ENCODE measurements around the gene DEGS2. TPM values are rescaled to one million over a fixed set of nuclear protein-coding genes. Genes with fewer than 3 reads are reported as not detected.
"Not testable (repeated sequence)": the region's sequence is repeated elsewhere in the genome, so short reads cannot be mapped to it uniquely, and the experiment has no call there.

The DEGS2 gene
- total RNA-seq, 2 donors from 2014 or later: 0.33 TPM; not detected in 1

- Mint-ChIP-seq H3K27ac (peak overlapping the region; percentile 86), H3K4me1 (ENCODE audit: low read depth in 2 of 2) (peaks cover 6 to 8% of the 10 kb centered on the region in 2 donors), H3K36me3 (no peaks in the 10 kb centered on the region), H3K4me3 (peak overlapping the region; percentile 76), H3K9me3 (no peaks in the 10 kb centered on the region), H3K27me3 (no peaks in the 10 kb centered on the region)
- ATAC-seq (no peak), DNase-seq (ENCODE audit: low spot score) (no peak)
Measured at GRCh38 chr14:100192250-100192671, 32.8 kb upstream of the DEGS2 start.

DNA sequence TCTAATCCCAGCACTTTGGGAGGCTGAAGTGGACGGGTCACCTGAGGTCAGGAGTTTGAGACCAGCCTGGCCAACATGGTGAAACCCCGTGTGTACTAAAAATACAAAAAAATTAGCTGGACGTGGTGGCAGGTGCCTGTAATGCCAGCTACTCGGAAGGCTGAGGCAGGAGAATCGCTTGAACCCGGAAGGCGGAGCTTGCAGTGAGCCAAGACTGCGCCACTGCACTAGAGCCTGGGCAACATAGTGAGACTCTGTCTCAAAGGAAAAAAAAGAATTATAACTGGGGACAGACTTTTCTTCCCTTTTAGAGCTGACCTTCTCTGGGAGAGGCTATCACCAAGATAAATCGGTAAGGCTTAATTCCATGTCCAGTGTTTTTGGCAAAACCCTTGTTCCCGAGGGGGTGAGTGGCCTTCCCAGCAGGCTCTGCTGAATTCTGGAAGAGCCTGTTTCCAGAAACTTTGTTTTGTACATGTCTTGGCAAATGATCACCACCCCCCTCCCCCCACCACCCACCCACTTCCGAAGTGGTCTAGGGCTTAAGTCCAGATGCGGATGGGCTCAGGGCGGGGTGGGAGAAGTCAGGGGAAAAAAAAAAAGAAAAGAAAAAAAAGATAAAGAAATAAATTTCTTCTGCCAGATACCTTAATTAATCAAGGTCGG, 32.3 kb upstream of the DEGS2 start:
- no peak overlapping the region for H3K4me3 Mint-ChIP-seq
- no peak for ATAC-seq

DNA sequence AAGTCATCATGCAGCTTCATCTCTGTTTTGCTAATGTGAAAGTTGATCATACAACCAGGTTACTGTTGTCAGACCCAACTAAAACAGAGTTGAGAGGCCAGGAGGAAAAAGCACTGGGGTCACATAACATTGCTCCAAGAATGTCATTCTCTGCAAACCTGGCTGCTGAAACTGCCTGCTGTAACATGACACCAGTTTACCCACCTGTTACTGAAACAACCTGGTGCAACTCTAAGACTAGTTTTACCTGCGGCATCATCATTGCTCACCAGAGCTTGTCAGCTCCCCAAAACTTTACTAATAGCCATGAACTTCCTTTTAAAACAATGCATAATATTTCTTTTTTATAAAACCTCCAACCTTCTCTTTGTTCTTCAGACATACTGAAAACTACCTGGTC, 30.7 kb upstream of the DEGS2 start:
- Mint-ChIP-seq H3K9me3 (no peaks in the 10 kb centered on the region), H3K27ac (no peak overlapping the region), H3K4me3 (no peak overlapping the region), H3K36me3 (no peaks in the 10 kb centered on the region), H3K27me3 (no peaks in the 10 kb centered on the region), H3K4me1 (ENCODE audit: low read depth in 2 of 2) (peaks cover 6 to 8% of the 10 kb centered on the region in 2 donors)
- DNase-seq (ENCODE audit: low spot score) (no peak), ATAC-seq (no peak)

More for the DNA sequence above, 32.3 kb upstream of the DEGS2 start:
- Mint-ChIP-seq H3K9me3 (no peaks in the 10 kb centered on the region), H3K27me3 (no peaks in the 10 kb centered on the region), H3K36me3 (no peaks in the 10 kb centered on the region), H3K4me1 (ENCODE audit: low read depth in 2 of 2) (peaks cover 6 to 8% of the 10 kb centered on the region in 2 donors), H3K27ac (no peak overlapping the region)
- DNase-seq (ENCODE audit: low spot score): no peak

GRCh38 chr14:100188392-100189030, 29.1 kb upstream of the DEGS2 start:
- no peaks in the 10 kb centered on the region for H3K27me3 Mint-ChIP-seq
- H3K27ac Mint-ChIP-seq: no peak overlapping the region
- no peaks in the 10 kb centered on the region for H3K9me3 Mint-ChIP-seq
- no peaks in the 10 kb centered on the region for H3K36me3 Mint-ChIP-seq
- DNase-seq (ENCODE audit: low spot score) (no peak), ATAC-seq (no peak)
- H3K4me3 Mint-ChIP-seq: no peak overlapping the region
- H3K4me1 Mint-ChIP-seq (ENCODE audit: low read depth in 2 of 2): peaks cover 4 to 5% of the 10 kb centered on the region in 2 donors

- no peaks in the 10 kb centered on the region for H3K4me1 Mint-ChIP-seq (ENCODE audit: low read depth in 2 of 2)
- H3K27me3 Mint-ChIP-seq: no peaks in the 10 kb centered on the region
- no peak overlapping the region for H3K27ac Mint-ChIP-seq
- no peaks in the 10 kb centered on the region for H3K9me3 Mint-ChIP-seq
- DNase-seq (ENCODE audit: low spot score) (no peak), ATAC-seq (no peak)
- H3K36me3 Mint-ChIP-seq: no peaks in the 10 kb centered on the region
- no peak overlapping the region for H3K4me3 Mint-ChIP-seq
Measured at GRCh38 chr14:100187247-100187833, 27.9 kb upstream of the DEGS2 start.

- H3K27me3 Mint-ChIP-seq; H3K36me3 Mint-ChIP-seq; DNase-seq (ENCODE audit: low spot score); H3K4me3 Mint-ChIP-seq; H3K27ac Mint-ChIP-seq; ATAC-seq; H3K4me1 Mint-ChIP-seq (ENCODE audit: low read depth in 2 of 2); H3K9me3 Mint-ChIP-seq: not testable (repeated sequence)
Measured at GRCh38 chr14:100181876-100182551, 22.6 kb upstream of the DEGS2 start.

GRCh38 chr14:100180671-100181070, 21.2 kb upstream of the DEGS2 start:
- H3K4me3 Mint-ChIP-seq; ATAC-seq; H3K36me3 Mint-ChIP-seq; DNase-seq (ENCODE audit: low spot score); H3K27me3 Mint-ChIP-seq; H3K4me1 Mint-ChIP-seq (ENCODE audit: low read depth in 2 of 2); H3K27ac Mint-ChIP-seq; H3K9me3 Mint-ChIP-seq: not testable (repeated sequence)

GRCh38 chr14:100178691-100179090, 19.2 kb upstream of the DEGS2 start:
- Mint-ChIP-seq H3K27ac (no peak overlapping the region), H3K4me3 (no peak overlapping the region), H3K27me3 (no peaks in the 10 kb centered on the region), H3K36me3 (no peaks in the 10 kb centered on the region), H3K9me3 (no peaks in the 10 kb centered on the region), H3K4me1 (ENCODE audit: low read depth in 2 of 2) (no peaks in the 10 kb centered on the region)
- no peak for ATAC-seq
- DNase-seq (ENCODE audit: low spot score): no peak

DNA sequence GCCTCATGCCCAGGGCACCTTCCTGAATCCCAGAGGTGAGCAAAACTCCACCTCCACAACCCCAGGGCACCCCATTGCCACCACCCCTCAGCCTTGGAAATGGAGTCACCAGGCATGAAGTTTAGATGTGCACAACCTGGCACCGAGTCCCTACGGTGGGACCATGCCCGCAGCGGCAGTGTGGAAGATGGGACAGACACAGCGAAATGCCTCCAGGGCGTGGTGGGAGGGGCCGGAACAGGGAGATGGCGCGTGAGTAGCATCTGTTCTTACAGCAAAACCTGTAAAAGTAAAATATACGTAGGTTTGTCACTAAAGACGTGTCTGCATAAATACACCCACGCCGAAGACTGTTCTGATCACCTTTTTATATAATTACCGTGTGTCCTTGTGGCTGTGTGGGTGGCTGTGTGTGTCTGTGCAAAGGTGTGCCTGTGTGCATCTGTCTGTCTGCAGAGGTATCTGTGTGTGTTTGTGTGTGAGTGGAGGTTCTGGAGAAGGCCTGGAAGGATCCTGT, 17.4 kb upstream of the DEGS2 start:
- H3K4me3 Mint-ChIP-seq: no peak overlapping the region
- H3K27me3 Mint-ChIP-seq: no peaks in the 10 kb centered on the region
- H3K4me1 Mint-ChIP-seq (ENCODE audit: low read depth in 2 of 2): no peaks in the 10 kb centered on the region
- DNase-seq (ENCODE audit: low spot score) (no peak), ATAC-seq (no peak)
- H3K27ac Mint-ChIP-seq: no peak overlapping the region
- no peaks in the 10 kb centered on the region for H3K36me3 Mint-ChIP-seq
- no peaks in the 10 kb centered on the region for H3K9me3 Mint-ChIP-seq

- Mint-ChIP-seq H3K9me3 (no peaks in the 10 kb centered on the region), H3K4me1 (ENCODE audit: low read depth in 2 of 2) (peaks cover 0 to 8% of the 10 kb centered on the region in 2 donors), H3K36me3 (no peaks in the 10 kb centered on the region), H3K27me3 (no peaks in the 10 kb centered on the region), H3K27ac (no peak overlapping the region), H3K4me3 (no peak overlapping the region)
- DNase-seq (ENCODE audit: low spot score): no peak
- ATAC-seq: no peak
Measured at GRCh38 chr14:100173353-100173752, 13.9 kb upstream of the DEGS2 start.

DNA sequence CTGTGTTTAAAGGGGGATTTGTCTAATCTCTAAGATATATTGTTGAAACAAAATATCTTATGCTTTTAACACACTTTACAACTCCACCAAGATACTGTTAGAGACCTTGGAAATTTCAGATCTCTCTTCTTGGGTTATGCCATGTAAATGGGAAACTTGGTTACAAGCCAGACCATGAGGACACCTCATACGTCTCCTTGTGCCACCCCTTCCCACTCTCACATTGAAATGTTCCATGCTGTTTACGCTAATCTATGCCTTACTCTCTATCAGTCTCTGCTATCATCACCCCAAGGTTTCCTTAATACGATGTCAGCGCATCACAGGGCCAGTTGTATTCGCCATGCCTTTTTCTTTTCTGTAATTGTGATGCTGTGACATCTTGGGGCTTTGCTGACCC, 13.4 kb upstream of the DEGS2 start:
- Mint-ChIP-seq H3K27ac (no peak overlapping the region), H3K4me3 (no peak overlapping the region), H3K4me1 (ENCODE audit: low read depth in 2 of 2) (peaks cover 0 to 8% of the 10 kb centered on the region in 2 donors), H3K9me3 (no peaks in the 10 kb centered on the region), H3K27me3 (no peaks in the 10 kb centered on the region), H3K36me3 (no peaks in the 10 kb centered on the region)
- no peak for ATAC-seq
- no peak for DNase-seq (ENCODE audit: low spot score)

DNA sequence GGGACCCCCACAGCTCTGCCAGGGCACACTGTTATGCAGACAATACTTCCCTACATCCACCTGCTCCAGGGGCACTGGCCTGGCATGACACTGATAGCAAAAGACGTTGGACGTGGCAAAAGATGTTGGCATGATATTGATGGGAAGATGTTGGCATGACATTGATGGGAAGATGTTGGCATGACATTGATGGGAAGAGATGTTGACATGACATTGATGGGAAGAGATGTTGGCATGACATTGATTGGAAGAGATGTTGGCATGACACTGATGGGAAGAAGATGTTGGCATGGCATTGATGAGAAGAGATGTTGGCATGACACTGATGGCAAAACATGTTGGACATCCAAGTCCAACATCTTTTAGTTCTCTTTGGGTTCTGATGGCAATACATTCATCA, 11.4 kb upstream of the DEGS2 start:
- no peak for ATAC-seq
- peaks cover 8 to 15% of the 10 kb centered on the region in 2 donors for H3K4me1 Mint-ChIP-seq (ENCODE audit: low read depth in 2 of 2)
- H3K4me3 Mint-ChIP-seq: no peak overlapping the region
- H3K27me3 Mint-ChIP-seq: no peaks in the 10 kb centered on the region
- DNase-seq (ENCODE audit: low spot score): no peak
- no peaks in the 10 kb centered on the region for H3K9me3 Mint-ChIP-seq
- H3K36me3 Mint-ChIP-seq: no peaks in the 10 kb centered on the region
- H3K27ac Mint-ChIP-seq: no peak overlapping the region

GRCh38 chr14:100168506-100168905, 9.1 kb upstream of the DEGS2 start:
- ATAC-seq (no peak), DNase-seq (ENCODE audit: low spot score) (peak; percentile 28)
- Mint-ChIP-seq H3K27me3 (no peaks in the 10 kb centered on the region), H3K27ac (no peak overlapping the region), H3K9me3 (no peaks in the 10 kb centered on the region), H3K4me1 (ENCODE audit: low read depth in 2 of 2) (peaks cover 14 to 20% of the 10 kb centered on the region in 2 donors), H3K4me3 (no peak overlapping the region), H3K36me3 (no peaks in the 10 kb centered on the region)
